Measurements from ENCODE around the gene ERP44.
"Not testable (repeated sequence)": the region's sequence is repeated elsewhere in the genome, so short reads cannot be mapped to it uniquely, and the experiment has no call there.

The ERP44 gene

GRCh38 chr9:99999797-100000196 lies 99.0 kb downstream of the ERP44 start:
- no peak overlapping the region for H3K4me3 ChIP-seq (ENCODE audit: low read depth, low read length)
- TF ChIP-seq, protein P1, sequence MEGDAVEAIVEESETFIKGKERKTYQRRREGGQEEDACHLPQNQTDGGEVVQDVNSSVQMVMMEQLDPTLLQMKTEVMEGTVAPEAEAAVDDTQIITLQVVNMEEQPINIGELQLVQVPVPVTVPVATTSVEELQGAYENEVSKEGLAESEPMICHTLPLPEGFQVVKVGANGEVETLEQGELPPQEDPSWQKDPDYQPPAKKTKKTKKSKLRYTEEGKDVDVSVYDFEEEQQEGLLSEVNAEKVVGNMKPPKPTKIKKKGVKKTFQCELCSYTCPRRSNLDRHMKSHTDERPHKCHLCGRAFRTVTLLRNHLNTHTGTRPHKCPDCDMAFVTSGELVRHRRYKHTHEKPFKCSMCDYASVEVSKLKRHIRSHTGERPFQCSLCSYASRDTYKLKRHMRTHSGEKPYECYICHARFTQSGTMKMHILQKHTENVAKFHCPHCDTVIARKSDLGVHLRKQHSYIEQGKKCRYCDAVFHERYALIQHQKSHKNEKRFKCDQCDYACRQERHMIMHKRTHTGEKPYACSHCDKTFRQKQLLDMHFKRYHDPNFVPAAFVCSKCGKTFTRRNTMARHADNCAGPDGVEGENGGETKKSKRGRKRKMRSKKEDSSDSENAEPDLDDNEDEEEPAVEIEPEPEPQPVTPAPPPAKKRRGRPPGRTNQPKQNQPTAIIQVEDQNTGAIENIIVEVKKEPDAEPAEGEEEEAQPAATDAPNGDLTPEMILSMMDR (IDR thresholded peaks at IDR 0.05; ENCODE audit: low read depth, low read length): no peak

DNA sequence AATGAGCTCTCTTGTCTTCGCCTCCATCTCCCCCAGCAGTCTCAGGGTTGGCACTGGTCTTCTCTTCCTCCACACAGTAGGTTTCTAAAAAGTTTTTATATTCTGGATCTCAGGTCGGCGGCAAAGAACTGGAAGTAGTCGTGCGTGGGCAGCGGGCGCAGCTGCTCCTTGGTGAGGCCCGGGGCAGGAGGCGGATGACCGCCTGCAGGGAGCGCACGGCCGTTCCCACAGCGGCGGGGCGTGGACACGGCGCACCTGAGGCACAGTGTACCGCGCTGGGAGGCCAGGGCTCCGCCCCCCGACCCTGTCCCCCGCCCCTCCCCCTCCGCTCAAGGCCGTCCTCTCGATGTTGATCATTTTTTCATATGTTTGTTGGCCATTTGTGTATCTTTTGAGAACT lies 99.9 kb downstream of the ERP44 start:
- no peak overlapping the region for H3K4me3 ChIP-seq (ENCODE audit: low read depth, low read length)
- TF ChIP-seq, protein P1 (IDR thresholded peaks at IDR 0.05; ENCODE audit: low read depth, low read length): no peak

DNA sequence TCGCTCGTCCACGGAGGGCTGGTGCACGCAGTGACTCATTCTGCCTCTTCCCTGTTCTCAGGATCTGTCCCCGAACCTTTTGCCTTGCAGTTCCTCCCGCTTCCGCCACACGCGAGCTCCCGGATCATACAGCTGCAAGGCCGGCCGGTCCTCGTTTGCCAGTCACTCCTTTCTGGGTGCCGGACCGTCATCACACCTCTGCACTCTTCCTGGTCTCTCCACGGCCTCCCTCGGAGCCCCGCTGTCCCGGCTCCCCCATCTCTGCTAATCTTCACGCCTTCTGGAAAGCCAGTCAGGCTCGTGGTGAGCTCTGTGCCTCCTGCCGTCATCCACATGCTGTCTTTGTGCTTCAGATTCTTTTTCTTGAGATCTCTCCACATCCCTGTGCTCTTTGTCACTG lies 100.5 kb downstream of the ERP44 start:
- no peak overlapping the region for H3K4me3 ChIP-seq (ENCODE audit: low read depth, low read length)
- TF ChIP-seq, protein P1 (IDR thresholded peaks at IDR 0.05; ENCODE audit: low read depth, low read length): no peak

- not testable (repeated sequence) for H3K4me3 ChIP-seq (ENCODE audit: low read depth, low read length)
These were observed 108.3 kb downstream of the ERP44 start for GRCh38 chr9:99990508-99990907.

GRCh38 chr9:99986642-99987041 lies 112.2 kb downstream of the ERP44 start:
- no peak overlapping the region for H3K4me3 ChIP-seq (ENCODE audit: low read depth, low read length)
- TF ChIP-seq, protein P1 (IDR thresholded peaks at IDR 0.05; ENCODE audit: low read depth, low read length): no peak

DNA sequence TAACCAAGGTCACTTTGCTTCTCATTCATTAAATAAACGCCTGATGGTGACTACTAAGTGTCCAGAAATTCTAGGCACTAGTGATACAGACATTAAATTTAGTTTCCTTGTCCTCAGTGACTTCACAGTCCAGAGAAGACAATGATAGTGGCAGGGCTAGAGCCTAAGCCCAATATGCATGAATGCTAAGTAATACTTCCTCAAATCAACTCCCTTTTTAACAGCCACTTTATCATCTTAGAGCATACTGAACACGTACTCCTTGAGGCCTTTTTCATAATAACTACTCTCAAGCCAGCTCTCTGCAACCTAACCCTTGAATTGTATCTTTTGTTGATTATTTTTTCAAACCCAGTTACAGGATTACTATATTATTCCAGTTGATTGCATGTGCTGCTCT lies 118.2 kb downstream of the ERP44 start:
- H3K4me3 ChIP-seq (ENCODE audit: low read depth, low read length): no peak overlapping the region
- TF ChIP-seq, protein P1 (IDR thresholded peaks at IDR 0.05; ENCODE audit: low read depth, low read length): no peak

DNA sequence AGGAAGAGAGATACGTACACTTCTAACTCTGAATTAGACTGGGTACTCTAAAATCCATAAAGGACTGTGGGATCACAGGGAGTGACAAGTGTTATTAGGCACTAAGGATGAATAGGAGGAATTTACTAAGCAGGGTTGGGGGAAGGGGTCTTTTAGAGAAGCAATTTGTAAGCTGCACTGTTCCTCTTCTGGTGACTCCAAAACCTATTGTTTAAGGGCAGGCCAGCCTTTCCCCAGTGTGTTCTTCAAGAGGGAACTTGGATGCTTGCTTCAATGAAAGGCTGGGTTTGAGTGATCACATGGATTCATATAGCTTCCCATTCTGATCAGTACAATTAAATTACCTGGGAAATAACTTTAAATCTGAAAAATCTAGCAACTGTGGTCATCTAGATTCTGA lies 120.6 kb downstream of the ERP44 start:
- TF ChIP-seq, protein P1 (IDR thresholded peaks at IDR 0.05; ENCODE audit: low read depth, low read length): no peak

DNA sequence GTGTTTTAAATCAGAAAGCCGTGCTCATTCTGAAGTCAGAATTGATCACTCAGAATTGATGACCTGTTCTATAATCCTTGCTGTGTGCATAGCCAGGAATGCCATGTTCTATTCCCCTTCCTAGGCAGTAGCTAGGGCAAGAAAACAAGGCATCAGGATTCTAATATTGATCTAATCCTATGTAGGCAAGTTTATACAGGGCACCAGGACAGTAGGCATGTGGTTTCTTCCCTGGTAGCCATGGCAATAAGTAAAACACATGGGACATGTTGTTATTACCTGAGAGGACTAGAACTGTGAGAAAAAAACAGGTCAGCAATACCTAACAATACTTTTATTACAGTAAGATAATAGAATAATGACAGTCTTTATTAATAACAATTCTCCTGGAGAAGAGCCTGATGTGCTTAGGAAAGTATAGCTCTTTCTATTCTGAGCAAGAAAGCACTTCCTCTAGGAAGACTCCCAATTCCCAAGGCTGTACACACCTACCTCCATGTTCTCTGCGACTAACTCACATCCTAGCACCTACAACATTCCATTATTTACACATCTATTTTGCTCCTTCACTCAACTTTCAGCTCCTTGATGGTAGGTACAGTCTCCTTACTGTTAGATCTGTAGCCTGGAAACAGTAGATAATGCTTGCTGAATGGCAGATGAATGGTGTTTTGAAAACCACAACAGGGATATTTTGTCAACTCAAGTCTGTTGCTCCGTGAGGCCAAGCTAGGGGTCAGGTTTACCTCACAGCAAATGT lies 121.6 kb downstream of the ERP44 start:
- TF ChIP-seq, protein P1 (IDR thresholded peaks at IDR 0.05; ENCODE audit: low read depth, low read length): no peak
- no peak overlapping the region for H3K4me3 ChIP-seq (ENCODE audit: low read depth, low read length)

More for the DNA sequence above, 120.6 kb downstream of the ERP44 start:
- H3K4me3 ChIP-seq (ENCODE audit: low read depth, low read length): no peak overlapping the region
